Measurements from ENCODE around the gene CITED2. TPM values are rescaled to one million over a fixed set of nuclear protein-coding genes. Genes with fewer than 3 reads are reported as not detected.

The CITED2 gene
- total RNA-seq, 1 experiment from 2014 or later: 54.2 TPM

GRCh38 chr6:139373154-139373927 is 1.1 kb downstream of the CITED2 start:
- H3K4me1 ChIP-seq (ENCODE audit: insufficient read depth, low read length): peaks cover 39% of the 10 kb centered on the region
- no peaks in the 10 kb centered on the region for H3F3A ChIP-seq (ENCODE audit: low read length, unreplicated experiment)
- ATAC-seq (no peak), DNase-seq (peak; percentile 53)
- H3K27me3 ChIP-seq (ENCODE audit: low read length): no peaks in the 10 kb centered on the region
- H3K9me3 ChIP-seq (ENCODE audit: low read length): no peaks in the 10 kb centered on the region
- H3K9ac ChIP-seq (ENCODE audit: low read length): peak overlapping the region; percentile 90
- H3K9me2 ChIP-seq (replicated peaks; ENCODE audit: low read length): no peaks in the 10 kb centered on the region
- no peak for TF ChIP-seq EZH2phosphoT487 (IDR thresholded peaks at IDR 0.05; ENCODE audit: borderline replicate concordance, low read length)
- no peak; the same call in 1 of the 2 replicates for TF ChIP-seq CTCF (conservative IDR thresholded peaks at IDR 0.05; ENCODE audit: low read depth, low read length)
- no peak for TF ChIP-seq EZH2 (IDR thresholded peaks at IDR 0.05; ENCODE audit: low read length, unreplicated experiment)
- no peak overlapping the region for H2AFZ ChIP-seq (ENCODE audit: low read length)
- intact Hi-C loops (cut with micrococcal nuclease): loop anchor here (5.0 to 10.0 kb wide), 4 partner anchors 191 to 1471 kb away; no protein-coding TSS in a partner anchor
- peak overlapping the region; percentile 95 for H3K4me2 ChIP-seq (ENCODE audit: low read length)
- peak overlapping the region; percentile 91 for H3K4me3 ChIP-seq (ENCODE audit: low read length)
- no TSS peak for BruUV-seq (replicated peaks)
- POLR2A ChIA-PET (ENCODE audit: unreplicated experiment): interaction anchor here (0.6 to 1.3 kb wide), 3 partner anchors 669 to 1199 kb away, joined by 3 to 5 read pairs (median 3); no protein-coding TSS in a partner anchor
- peaks cover 18% of the 10 kb centered on the region for H4K20me1 ChIP-seq (ENCODE audit: low read length)
- CTCF ChIA-PET: interaction anchor here (0.6 kb wide), 2 partner anchors 639 to 1431 kb away, joined by 3 read pairs; no protein-coding TSS in a partner anchor
- peaks cover 7% of the 10 kb centered on the region; the same call in 1 of the 2 replicates for H3K36me3 ChIP-seq (ENCODE audit: low read depth, low read length)
- H3K27ac ChIP-seq (ENCODE audit: low read length): peak overlapping the region; percentile 83
- peaks cover 36% of the 10 kb centered on the region for H3K79me2 ChIP-seq (ENCODE audit: low read length)

GRCh38 chr6:139372326-139373153 is 1.9 kb downstream of the CITED2 start:
- TF ChIP-seq EZH2phosphoT487 (IDR thresholded peaks at IDR 0.05; ENCODE audit: borderline replicate concordance, low read length): no peak
- no peak for TF ChIP-seq EZH2 (IDR thresholded peaks at IDR 0.05; ENCODE audit: low read length, unreplicated experiment)
- TF ChIP-seq CTCF (conservative IDR thresholded peaks at IDR 0.05; ENCODE audit: low read depth, low read length): no peak
- no peak for ATAC-seq
- BruUV-seq (replicated peaks): no TSS peak
- intact Hi-C loops (cut with micrococcal nuclease): loop anchor here (5.0 to 10.0 kb wide), 4 partner anchors 192 to 1472 kb away; no protein-coding TSS in a partner anchor
- Histone ChIP-seq H3K4me2 (ENCODE audit: low read length) (peak overlapping the region; percentile 95), H4K20me1 (ENCODE audit: low read length) (peaks cover 18% of the 10 kb centered on the region), H3K9me3 (ENCODE audit: low read length) (no peaks in the 10 kb centered on the region), H3F3A (ENCODE audit: low read length, unreplicated experiment) (no peaks in the 10 kb centered on the region), H3K4me1 (ENCODE audit: insufficient read depth, low read length) (peaks cover 35% of the 10 kb centered on the region), H3K79me2 (ENCODE audit: low read length) (peaks cover 36% of the 10 kb centered on the region), H3K27ac (ENCODE audit: low read length) (peak overlapping the region; percentile 9; the same call in 1 of the 2 replicates), H2AFZ (ENCODE audit: low read length) (no peak overlapping the region), H3K9me2 (replicated peaks; ENCODE audit: low read length) (no peaks in the 10 kb centered on the region), H3K27me3 (ENCODE audit: low read length) (no peaks in the 10 kb centered on the region), H3K9ac (ENCODE audit: low read length) (peak overlapping the region; percentile 90), H3K4me3 (ENCODE audit: low read length) (peak overlapping the region; percentile 91), H3K36me3 (ENCODE audit: low read depth, low read length) (peaks cover 7% of the 10 kb centered on the region; the same call in 1 of the 2 replicates)
- CTCF ChIA-PET: interaction anchor here (0.6 kb wide), 1 partner anchor 640 kb away, joined by 3 read pairs; no protein-coding TSS in a partner anchor
- POLR2A ChIA-PET (ENCODE audit: unreplicated experiment): interaction anchor here (0.6 kb wide), 1 partner anchor 1200 kb away, joined by 3 read pairs; no protein-coding TSS in a partner anchor
- DNase-seq: peak; percentile 10

Measured in PC-3 (cell line).